PC-9 (cell line): ENCODE results near the gene CALU. TPM values are rescaled to one million over a fixed set of nuclear protein-coding genes. Genes with fewer than 3 reads are reported as not detected.

ENCODE experiments used
- BruUV-seq: library from RNA; stranded (reverse); fragments of 400-500 nt; replicated peaks from 2 replicates; lab custom pipeline; 2021; lab: Mats Ljungman, UMichigan
- CTCF ChIA-PET: fragments of 300-600 bp; sonication (Branson Sonifier 250); formaldehyde crosslinking; loops from one replicate; lab custom pipeline; 2022; ENCODE audit warnings: antibody characterized with exemption; lab: Charles Lee
- POLR2A ChIA-PET: fragments of 300-600 bp; sonication (Branson Sonifier 250); formaldehyde crosslinking; loops from one replicate; lab custom pipeline; 2022; ENCODE audit warnings: antibody characterized with exemption; ENCODE audit not compliant: unreplicated experiment; lab: Charles Lee
- DNase-seq, 2 experiments: peaks; one replicate each; pipeline versions ENCODE4 v3.0.0 to v3.0.0-alpha.2; 2015 to 2022; ENCODE audit warnings: mixed read lengths in 1 of 2
- H2AFZ ChIP-seq: fragments of 200-600 bp; sonication (generic); 2 replicates; pipeline ENCODE4 v1.8.1; 2017; ENCODE audit warnings: antibody characterized with exemption
- H3F3A ChIP-seq: fragments of 200-600 bp; sonication (generic); 2 replicates; pipeline ENCODE4 v1.8.1; 2017; ENCODE audit warnings: antibody characterized with exemption, mild to moderate bottlenecking, low read depth; ENCODE audit not compliant: insufficient read depth
- H3K27ac ChIP-seq: fragments of 200-600 bp; sonication (generic); 2 replicates; pipeline ENCODE4 v1.6.1; 2016; ENCODE audit warnings: mixed run types
- H3K27me3 ChIP-seq: fragments of 200-600 bp; sonication (generic); 2 replicates; pipeline ENCODE4 v1.6.1; 2016; ENCODE audit warnings: low read depth, mixed run types; ENCODE audit not compliant: insufficient read depth
- H3K36me3 ChIP-seq: fragments of 200-600 bp; sonication (generic); 2 replicates; pipeline ENCODE4 v1.6.1; 2016; ENCODE audit warnings: low read depth, mixed run types
- H3K4me1 ChIP-seq: fragments of 200-600 bp; sonication (generic); replicated peaks from 2 replicates; pipeline ENCODE4 v1.6.1; 2016; ENCODE audit warnings: mixed run types; ENCODE audit not compliant: insufficient read depth
- H3K4me2 ChIP-seq: fragments of 200-600 bp; sonication (generic); 2 replicates; pipeline ENCODE4 v1.6.1; 2017; ENCODE audit warnings: mixed run types
- H3K4me3 ChIP-seq: fragments of 200-600 bp; sonication (generic); 2 replicates; pipeline ENCODE4 v1.6.1; 2016; ENCODE audit warnings: mixed run types
- H3K79me2 ChIP-seq: fragments of 200-600 bp; sonication (generic); 2 replicates; pipeline ENCODE4 v1.6.1; 2017; ENCODE audit warnings: low read depth, mixed run types
- H3K9me2 ChIP-seq: fragments of 200-600 bp; sonication (generic); 2 replicates; pipeline ENCODE4 v1.8.1; 2017; ENCODE audit warnings: mild to moderate bottlenecking; ENCODE audit not compliant: insufficient read depth
- H3K9me3 ChIP-seq: fragments of 200-600 bp; sonication (generic); 2 replicates; pipeline ENCODE4 v1.8.1; 2016; ENCODE audit warnings: low read depth; ENCODE audit not compliant: insufficient read depth
- H4K20me1 ChIP-seq: fragments of 200-600 bp; sonication (generic); 2 replicates; pipeline ENCODE4 v1.8.1; 2017; ENCODE audit not compliant: insufficient read depth
- EZH2 ChIP-seq: fragments of 200-600 bp; sonication (generic); IDR thresholded peaks from 2 replicates; pipeline ENCODE4 v1.8.0; 2017; ENCODE audit warnings: antibody characterized with exemption, low read depth
- intact Hi-C: fragments of 100-400 bp; cut with micrococcal nuclease; formaldehyde crosslinking; loops from one replicate; pipeline ENCODE4 v1.10.0; 2022; ENCODE audit not compliant: unreplicated experiment
- total RNA-seq: library from RNA; stranded (reverse); gene quantifications from 2 replicates; pipeline ENCODE4 v1.2.3, GENCODE V29; 2021
- TF ChIP-seq, protein P1 (sequence below): fragments of 200-600 bp; sonication (generic); conservative IDR thresholded peaks from 2 replicates; pipeline ENCODE4 v1.6.1; 2017; ENCODE audit warnings: mixed run types, antibody characterized with exemption, mild to moderate bottlenecking, moderate library complexity

The CALU gene
- total RNA-seq, 1 experiment from 2014 or later: 152 TPM

DNA sequence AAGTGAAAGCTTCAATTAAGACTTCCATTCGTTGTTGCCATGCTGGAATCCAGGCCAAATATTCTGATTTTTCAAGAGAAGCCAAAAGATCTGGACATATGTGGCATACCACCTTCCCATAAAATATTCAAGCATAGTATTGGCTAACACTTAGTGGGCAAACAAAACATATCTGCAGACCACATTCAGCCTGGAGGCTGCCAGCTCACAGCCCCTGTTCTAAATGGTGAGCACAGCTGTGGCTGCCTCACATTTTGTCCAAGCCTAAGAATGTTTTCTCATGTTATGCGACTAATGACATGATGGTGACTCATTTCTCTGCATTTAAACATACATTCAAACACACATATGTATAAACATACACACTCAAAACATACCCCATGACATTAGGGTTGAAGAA, 10.6 kb upstream of the CALU start:
- H3K4me2 ChIP-seq: no peak overlapping the region
- DNase-seq: no peak
- no peaks in the 10 kb centered on the region for H3K27me3 ChIP-seq
- TF ChIP-seq, protein P1, sequence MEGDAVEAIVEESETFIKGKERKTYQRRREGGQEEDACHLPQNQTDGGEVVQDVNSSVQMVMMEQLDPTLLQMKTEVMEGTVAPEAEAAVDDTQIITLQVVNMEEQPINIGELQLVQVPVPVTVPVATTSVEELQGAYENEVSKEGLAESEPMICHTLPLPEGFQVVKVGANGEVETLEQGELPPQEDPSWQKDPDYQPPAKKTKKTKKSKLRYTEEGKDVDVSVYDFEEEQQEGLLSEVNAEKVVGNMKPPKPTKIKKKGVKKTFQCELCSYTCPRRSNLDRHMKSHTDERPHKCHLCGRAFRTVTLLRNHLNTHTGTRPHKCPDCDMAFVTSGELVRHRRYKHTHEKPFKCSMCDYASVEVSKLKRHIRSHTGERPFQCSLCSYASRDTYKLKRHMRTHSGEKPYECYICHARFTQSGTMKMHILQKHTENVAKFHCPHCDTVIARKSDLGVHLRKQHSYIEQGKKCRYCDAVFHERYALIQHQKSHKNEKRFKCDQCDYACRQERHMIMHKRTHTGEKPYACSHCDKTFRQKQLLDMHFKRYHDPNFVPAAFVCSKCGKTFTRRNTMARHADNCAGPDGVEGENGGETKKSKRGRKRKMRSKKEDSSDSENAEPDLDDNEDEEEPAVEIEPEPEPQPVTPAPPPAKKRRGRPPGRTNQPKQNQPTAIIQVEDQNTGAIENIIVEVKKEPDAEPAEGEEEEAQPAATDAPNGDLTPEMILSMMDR: no peak
- TF ChIP-seq EZH2: no peak
- no peak overlapping the region for H3K4me3 ChIP-seq
- intact Hi-C loops: no loop called here
- POLR2A ChIA-PET: no interaction called here
- H3F3A ChIP-seq: no peaks in the 10 kb centered on the region
- no peaks in the 10 kb centered on the region for H3K36me3 ChIP-seq
- no peaks in the 10 kb centered on the region for H3K9me3 ChIP-seq
- no peaks in the 10 kb centered on the region for H3K9me2 ChIP-seq
- H2AFZ ChIP-seq: no peak overlapping the region
- H4K20me1 ChIP-seq: no peaks in the 10 kb centered on the region
- CTCF ChIA-PET: no interaction called here
- no peaks in the 10 kb centered on the region for H3K79me2 ChIP-seq
- H3K4me1 ChIP-seq: peaks cover 8% of the 10 kb centered on the region; the same call in 1 of the 2 replicates
- no peak overlapping the region for H3K27ac ChIP-seq
- no TSS peak for BruUV-seq

DNA sequence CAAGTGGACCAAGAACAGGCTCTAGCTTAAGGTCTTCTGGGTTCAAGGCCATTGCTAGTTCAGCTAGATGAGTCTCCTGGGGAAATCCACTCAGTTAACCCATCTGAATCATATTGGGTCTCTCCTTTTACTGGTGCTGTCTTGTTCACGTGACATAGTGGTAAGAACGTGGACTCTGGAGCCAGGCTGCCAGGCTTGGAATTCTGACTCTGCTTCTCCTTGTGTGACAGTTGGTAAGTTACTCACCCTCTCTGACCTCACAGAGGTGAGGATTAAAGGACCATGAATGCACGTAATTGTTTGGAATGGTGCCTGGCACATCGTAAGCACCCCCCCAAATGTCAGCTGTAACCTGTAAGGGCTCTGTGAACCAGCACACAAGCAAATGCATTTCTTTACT, 9.7 kb upstream of the CALU start:
- BruUV-seq: no TSS peak
- H3K4me2 ChIP-seq: no peak overlapping the region
- H3F3A ChIP-seq: no peaks in the 10 kb centered on the region
- TF ChIP-seq, protein P1: no peak
- TF ChIP-seq EZH2: no peak
- intact Hi-C loops: no loop called here
- H3K9me2 ChIP-seq: no peaks in the 10 kb centered on the region
- peaks cover 8% of the 10 kb centered on the region; the same call in 1 of the 2 replicates for H3K4me1 ChIP-seq
- no peak overlapping the region for H3K4me3 ChIP-seq
- no peaks in the 10 kb centered on the region for H3K27me3 ChIP-seq
- H4K20me1 ChIP-seq: no peaks in the 10 kb centered on the region
- DNase-seq: no peak
- ChIA-PET CTCF (no interaction called here), POLR2A (no interaction called here)
- H3K9me3 ChIP-seq: no peaks in the 10 kb centered on the region
- H3K27ac ChIP-seq: no peak overlapping the region
- no peak overlapping the region for H2AFZ ChIP-seq
- no peaks in the 10 kb centered on the region for H3K36me3 ChIP-seq
- no peaks in the 10 kb centered on the region for H3K79me2 ChIP-seq

DNA sequence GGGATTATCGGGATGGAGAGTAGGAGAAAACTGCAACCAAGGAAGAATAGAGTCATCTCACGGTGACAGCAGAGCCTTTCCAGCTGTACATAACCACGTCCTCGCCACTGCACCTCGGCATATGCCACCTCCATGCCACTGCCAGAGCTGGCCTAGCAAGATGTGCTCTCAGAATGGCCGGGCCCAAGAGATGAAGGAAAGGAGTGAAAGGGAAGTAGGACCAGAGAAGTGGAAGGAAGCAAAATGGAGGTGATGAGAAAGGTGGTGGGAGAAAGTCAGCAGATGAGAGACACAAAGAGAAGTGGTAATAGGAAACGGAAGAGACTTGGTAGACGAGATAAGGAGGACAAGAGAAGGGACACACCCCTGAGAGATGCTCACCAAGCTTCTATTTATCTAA, 8.0 kb upstream of the CALU start:
- H3K4me3 ChIP-seq: no peak overlapping the region
- no peak overlapping the region for H3K27ac ChIP-seq
- no peaks in the 10 kb centered on the region for H3K36me3 ChIP-seq
- no peaks in the 10 kb centered on the region for H3F3A ChIP-seq
- no peaks in the 10 kb centered on the region for H3K9me3 ChIP-seq
- H4K20me1 ChIP-seq: no peaks in the 10 kb centered on the region
- no peaks in the 10 kb centered on the region for H3K9me2 ChIP-seq
- no peaks in the 10 kb centered on the region for H3K27me3 ChIP-seq
- no peak overlapping the region for H3K4me2 ChIP-seq
- no peaks in the 10 kb centered on the region for H3K79me2 ChIP-seq
- intact Hi-C loops: no loop called here
- ChIA-PET POLR2A (interaction anchor here (0.7 kb wide), 1 partner anchor 17 kb away, joined by 6 read pairs; no protein-coding TSS in a partner anchor), CTCF (no interaction called here)
- DNase-seq: no peak
- H2AFZ ChIP-seq: no peak overlapping the region
- TF ChIP-seq EZH2: no peak
- TF ChIP-seq, protein P1: no peak
- peaks cover 8% of the 10 kb centered on the region; the same call in 1 of the 2 replicates for H3K4me1 ChIP-seq
- no TSS peak for BruUV-seq
